HG03378 (cell line): ENCODE measurements around the gene GLB1L.

Experiments used
- ATAC-seq: cut with Tn5 transposase; IDR thresholded peaks from one replicate; pipeline ENCODE4 v1.9.1; 2021; ENCODE audit warnings: mild to moderate bottlenecking, moderate library complexity; ENCODE audit not compliant: unreplicated experiment

Gene GLB1L

DNA sequence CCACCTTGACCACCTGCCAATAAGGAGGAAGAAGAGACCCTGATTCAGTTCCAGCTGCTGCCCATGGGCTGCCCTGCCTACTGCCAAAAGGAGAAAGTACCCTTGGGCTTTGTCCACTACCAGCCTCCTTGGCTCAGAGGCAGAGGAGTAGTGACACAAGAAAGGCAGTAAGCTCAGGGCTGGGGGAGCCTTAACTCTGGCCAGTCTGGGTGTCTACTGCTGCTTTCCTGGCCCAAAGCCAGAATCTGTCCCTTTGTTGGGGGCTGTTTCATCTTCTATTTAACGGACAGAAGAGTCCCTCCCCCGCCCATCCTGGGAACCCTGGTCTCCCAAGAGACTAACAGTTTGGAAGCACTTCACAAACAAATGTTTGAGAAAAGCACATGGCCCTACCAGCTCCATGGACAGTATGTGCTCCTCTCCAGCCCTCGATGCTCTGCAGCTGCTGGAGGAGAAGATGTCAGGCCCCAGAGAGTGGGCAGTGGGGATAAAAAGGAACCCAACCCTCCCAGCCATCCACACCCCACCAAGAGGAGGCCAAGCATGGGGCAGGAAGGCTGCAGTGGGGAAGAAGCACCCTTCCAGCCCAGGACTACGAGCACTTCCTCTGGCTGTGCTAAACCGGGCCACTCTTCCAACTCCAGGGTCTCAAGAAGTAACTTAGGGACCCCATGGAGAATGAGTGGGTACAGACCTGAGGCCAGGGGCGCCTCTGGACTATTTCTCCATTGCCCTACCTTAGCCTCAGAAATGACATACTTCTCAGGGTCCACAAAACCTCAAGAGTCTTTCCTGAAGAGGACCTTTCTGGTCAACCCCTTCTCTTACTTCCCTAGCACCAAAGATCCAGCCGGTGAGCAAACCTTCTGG lies 17.0 kb downstream of the GLB1L start:
- no peak for ATAC-seq

- ATAC-seq = no peak
These were observed 19.9 kb downstream of the GLB1L start for GRCh38 chr2:219225350-219225749.

DNA sequence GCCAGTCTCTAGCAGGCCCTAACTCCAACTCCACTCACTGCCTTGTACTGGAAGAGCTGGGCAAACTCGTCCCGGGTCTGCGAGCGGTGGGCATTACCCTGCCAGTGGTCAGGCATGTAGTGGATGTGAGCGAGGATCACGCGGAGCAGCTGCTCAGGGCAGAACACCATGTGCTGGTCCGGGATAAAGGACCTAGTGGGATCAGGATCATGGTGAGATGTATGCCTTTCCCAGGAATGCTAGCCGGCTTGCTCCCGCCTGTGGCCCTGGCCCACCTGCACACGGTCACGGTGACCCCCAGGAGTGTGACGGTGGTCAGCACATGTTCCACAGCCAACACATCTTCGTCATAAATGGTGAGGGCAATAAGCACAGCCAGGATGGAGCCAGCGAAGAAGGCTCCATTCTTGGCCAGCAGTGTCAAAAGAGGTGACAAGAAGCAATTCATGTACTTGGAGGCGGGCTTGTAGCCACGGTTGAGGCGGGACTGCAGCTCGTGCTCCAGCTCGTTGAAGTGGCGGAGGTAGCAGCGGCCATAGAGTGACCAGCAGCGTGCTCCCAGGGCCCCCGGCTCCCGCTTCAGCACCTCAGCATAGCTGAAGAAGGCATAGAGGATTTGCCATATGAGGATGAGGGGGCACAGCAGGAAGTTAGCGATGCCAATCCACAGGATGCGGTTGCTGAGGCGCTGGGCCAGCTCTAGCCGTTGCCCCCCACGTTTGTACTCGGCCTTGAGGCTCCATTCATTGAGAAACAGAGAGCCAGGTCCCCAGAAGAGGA lies 21.2 kb downstream of the GLB1L start:
- no peak for ATAC-seq

GRCh38 chr2:219221957-219222518 lies 23.2 kb downstream of the GLB1L start:
- ATAC-seq = no peak

DNA sequence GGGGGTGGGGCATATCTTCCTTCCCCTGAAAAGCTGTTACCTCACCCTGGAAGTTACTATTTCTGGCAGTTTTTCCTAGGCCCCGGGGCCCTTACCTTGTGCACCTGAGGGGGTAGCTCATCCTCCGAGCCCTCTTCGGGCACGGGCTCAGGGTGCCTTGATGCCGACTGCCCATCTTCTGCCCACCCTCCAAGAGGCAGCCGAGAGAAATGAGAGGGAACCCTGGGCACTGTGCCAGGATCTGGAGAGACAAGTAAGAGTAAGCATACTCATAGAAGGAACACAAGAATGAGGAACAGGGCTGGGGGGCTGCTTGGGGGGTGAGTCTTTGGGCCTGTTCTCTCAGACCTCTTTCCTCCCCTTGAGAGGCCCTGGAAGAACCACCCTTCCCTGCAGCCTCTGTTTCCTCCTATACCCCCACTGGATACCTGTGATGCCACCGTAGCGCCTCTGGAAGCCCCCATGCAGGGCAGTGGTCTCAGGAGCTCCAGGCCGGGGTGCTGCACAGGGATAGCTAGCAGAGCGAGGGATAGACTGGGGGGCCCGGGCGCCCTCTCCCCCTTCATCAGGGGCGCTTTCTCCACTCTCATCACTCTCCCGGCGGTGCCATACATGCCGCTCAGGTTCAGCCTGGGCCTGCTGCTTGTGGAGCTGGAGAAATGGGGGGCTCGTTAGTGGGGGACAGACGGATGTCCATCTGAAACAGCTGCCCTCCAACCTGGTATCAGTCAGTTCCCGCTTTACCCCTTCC lies 24.4 kb downstream of the GLB1L start:
- no peak for ATAC-seq

GRCh38 chr2:219219784-219220532 lies 25.3 kb downstream of the GLB1L start:
- no peak for ATAC-seq

DNA sequence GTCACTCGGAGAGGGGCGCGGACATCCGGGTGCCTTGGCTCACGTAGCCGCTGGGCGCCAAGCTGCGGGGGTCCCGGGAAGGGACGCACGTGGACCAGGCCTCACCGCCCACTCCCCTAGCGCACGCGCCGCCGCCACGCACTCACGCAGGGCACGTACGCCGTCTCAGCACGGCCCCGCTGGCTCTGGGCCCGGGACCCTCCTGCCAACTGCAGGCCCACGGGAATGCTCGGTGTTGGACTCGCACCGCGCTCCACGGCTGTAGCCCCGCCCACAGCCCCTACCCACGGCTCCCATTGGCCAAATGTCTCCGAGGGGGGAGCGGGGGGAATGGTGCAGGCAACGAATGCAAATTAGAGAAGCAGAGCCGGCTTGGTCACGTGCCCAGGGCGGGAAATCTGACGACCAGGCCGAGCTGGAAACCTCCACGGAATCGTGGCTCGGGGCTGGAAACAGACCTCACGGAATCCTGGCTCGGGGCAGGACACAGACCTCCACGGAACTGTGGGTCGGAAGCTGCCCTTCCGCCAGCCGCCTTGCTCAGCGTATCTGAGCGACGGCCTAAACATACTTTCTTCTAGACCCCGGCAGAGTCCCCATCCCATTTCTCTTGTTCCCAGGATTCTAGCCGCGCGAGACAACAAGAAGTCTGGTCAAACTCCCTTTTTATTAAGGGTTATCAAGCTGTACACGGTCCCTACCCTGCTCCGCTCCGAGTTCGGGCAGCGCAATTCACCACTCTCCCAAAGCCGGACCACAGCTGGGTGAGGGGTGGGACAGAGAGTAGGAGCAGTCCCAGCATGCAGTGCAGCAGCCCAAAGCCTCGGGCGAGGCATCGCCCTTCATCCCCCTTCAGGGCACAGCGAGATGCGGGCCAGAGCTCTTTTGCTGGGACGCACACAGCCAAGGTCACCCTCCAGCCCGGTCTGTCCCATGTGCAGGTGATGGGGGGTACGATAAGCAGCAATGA lies 26.2 kb downstream of the GLB1L start, which contains the start of gene ABCB6:
Gene ABCB6, minus strand, starts transcription at position 227 of the 970 bp plus-strand sequence. CDS start 285 bp downstream, outside the sequence.
- ATAC-seq = peak; percentile 61

DNA sequence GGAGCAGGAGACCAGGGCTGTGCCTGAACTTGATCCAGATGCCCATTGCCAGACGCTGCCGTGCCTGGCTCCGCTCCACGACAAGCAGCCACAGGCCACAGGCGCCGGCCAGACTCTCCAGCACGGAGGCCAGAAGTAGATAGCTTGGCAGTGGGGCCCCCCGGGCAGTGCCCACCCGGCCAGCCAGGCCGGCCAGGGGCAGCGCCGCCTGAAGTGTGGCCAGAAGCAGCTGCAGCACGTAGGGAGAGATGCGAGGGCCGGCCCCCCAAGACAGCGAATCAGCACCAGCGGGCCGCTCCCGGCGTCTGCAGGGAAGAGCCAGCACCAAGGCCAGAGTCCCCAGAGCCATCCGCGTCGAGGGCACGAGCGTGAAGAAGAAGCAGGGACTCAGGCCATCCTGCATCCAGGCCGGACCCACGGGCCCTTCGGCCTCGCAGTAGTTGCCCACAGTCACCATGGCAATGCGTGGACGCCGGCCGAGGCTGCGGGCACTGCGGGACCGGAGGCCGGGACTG lies 27.0 kb downstream of the GLB1L start:
- peak; percentile 20 for ATAC-seq

GRCh38 chr2:219216535-219216915 lies 28.7 kb downstream of the GLB1L start:
- ATAC-seq = no peak

- no peak for ATAC-seq
These were observed 29.2 kb downstream of the GLB1L start for GRCh38 chr2:219215871-219216534.

GRCh38 chr2:219214786-219215185 lies 30.5 kb downstream of the GLB1L start:
- ATAC-seq = no peak

DNA sequence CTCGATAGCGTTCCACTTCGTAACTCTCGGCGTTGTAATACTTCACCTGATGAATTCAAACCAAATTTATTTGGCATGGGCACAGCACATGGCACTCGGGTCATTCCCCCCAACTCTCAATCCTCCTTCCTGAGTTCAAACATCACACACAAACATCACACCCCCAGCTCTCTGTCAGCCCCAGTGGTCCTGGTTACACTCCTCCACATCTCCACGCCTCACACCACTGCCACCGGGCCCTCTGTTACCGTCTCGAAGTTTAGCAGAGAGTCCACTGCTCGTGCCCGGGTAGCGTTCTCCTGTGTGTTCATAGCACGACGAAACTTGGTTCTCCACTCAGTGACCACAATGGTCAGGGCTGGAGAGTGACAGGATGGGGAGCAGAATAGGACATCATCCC lies 31.1 kb downstream of the GLB1L start:
- no peak for ATAC-seq

GRCh38 chr2:219213486-219214071 lies 31.7 kb downstream of the GLB1L start:
- no peak for ATAC-seq

- no peak for ATAC-seq
These were observed 32.2 kb downstream of the GLB1L start for GRCh38 chr2:219213026-219213415.

DNA sequence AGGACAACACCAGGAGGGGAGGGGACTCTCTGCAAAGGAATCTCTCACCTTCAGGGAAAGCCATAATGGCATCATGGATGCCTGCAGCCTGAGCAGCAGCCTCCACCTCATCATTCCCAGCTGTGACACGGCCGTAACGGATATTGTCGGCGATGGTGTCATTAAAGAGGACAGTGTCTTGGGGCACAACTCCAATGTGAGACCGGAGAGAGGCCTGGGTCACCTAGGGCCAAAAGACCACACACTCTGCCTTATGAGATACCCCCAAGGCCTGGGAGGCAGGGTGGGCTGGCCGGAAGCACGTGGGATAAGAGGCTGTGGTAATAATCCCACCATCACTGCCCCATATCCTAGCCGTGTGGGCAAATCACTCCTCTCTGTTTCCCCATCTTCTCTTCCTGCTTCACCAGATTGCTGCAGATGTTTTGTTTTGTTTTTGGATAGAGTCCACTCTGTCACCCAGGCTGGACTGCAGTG lies 34.3 kb downstream of the GLB1L start:
- no peak for ATAC-seq

- ATAC-seq = no peak
These were observed 34.9 kb downstream of the GLB1L start for GRCh38 chr2:219210196-219210885.
